C4-2B (cell line): ENCODE results near the gene ADGRF1.

Experiments
- H3K27ac ChIP-seq: fragments of 450-650 bp; 2 replicates; pipeline ENCODE4 v1.5.1; 2017
- ZFX ChIP-seq: fragments of 450-650 bp; IDR thresholded peaks from 2 replicates; pipeline ENCODE4 v1.6.1; 2017
- TF ChIP-seq, protein P1 (sequence below): fragments of 450-650 bp; conservative IDR thresholded peaks from 2 replicates; pipeline ENCODE4 v1.5.1; 2017; ENCODE audit warnings: mild to moderate bottlenecking

The ADGRF1 gene

DNA sequence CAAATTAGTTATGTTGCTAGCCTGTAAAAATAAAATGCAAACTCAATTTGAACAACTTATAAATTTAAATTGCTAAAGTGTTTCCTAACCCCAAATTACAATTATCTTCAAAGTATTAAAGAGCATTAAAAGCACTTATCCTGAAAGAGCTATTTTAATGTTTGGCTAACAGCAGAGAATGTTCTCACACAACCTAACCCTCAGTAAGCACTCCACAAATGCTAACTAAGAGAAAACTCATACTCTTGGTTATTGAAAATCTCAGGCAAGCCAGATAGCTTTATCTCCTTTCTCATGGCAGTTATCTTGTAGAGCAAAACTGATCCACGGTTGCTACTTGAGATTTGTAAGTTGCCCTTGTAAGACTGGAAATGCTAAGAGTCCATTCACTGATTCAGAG lies 30.5 kb upstream of the ADGRF1 start:
- no peak for TF ChIP-seq ZFX
- TF ChIP-seq, protein P1, sequence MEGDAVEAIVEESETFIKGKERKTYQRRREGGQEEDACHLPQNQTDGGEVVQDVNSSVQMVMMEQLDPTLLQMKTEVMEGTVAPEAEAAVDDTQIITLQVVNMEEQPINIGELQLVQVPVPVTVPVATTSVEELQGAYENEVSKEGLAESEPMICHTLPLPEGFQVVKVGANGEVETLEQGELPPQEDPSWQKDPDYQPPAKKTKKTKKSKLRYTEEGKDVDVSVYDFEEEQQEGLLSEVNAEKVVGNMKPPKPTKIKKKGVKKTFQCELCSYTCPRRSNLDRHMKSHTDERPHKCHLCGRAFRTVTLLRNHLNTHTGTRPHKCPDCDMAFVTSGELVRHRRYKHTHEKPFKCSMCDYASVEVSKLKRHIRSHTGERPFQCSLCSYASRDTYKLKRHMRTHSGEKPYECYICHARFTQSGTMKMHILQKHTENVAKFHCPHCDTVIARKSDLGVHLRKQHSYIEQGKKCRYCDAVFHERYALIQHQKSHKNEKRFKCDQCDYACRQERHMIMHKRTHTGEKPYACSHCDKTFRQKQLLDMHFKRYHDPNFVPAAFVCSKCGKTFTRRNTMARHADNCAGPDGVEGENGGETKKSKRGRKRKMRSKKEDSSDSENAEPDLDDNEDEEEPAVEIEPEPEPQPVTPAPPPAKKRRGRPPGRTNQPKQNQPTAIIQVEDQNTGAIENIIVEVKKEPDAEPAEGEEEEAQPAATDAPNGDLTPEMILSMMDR, result no peak
- H3K27ac ChIP-seq, result no peak overlapping the region

DNA sequence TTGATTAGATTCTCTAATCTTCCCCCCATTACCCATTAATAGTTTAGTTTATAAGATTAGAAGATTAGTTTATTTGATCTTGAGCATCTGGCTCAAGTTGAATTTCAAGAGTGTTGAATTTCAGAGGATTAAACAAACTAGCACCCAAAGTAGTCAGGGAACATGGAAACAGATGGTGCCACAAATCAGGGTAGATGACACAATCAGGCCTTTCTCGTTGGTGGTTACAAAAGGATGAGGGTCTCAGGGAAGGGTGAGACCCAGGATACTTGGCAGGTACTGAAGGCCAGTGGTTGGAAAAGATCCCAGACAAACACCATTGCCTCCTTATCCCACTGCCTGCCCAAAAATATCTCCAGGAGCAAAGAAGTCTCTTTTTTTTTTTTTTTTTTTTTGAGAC lies 29.5 kb upstream of the ADGRF1 start:
- no peak overlapping the region for H3K27ac ChIP-seq
- TF ChIP-seq, protein P1, result no peak
- no peak for TF ChIP-seq ZFX

DNA sequence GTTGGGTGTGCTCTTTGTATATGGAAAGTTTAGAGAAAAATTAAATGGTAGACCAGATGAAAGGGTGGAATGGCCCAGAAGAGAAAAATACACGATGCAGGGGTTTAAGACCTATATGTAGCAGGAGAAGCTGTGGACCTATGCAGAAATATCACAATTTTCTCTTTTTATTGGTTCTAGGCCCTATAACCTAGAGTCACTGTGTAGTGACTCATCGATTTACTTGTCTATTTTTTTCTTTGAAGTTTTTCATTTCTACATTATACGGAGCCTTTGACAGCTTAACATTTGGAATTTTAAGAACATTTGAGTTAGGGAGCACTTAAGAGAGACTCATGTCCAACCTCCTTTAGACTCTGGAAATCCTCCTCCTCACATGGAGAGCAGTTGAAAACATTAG lies 28.3 kb upstream of the ADGRF1 start:
- no peak overlapping the region for H3K27ac ChIP-seq
- TF ChIP-seq, protein P1, result no peak
- no peak for TF ChIP-seq ZFX

DNA sequence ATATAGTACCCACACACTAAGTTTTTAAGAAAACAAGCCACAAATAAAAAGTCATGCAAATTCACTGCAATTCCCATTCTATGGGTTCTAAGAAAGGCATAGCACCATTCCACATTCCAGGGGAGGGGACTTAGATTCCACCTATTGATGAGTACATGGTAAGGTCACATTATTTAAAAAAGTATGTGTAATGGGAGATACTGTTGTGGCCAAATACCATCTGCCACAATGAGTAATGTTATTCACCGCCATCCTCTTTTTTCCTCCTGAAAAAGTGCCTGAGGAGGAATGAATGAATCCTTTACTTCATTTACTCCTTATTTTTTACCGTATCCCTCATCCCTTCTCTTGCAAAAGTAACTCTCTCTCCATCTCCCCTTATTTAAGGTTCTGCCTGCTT lies 27.0 kb upstream of the ADGRF1 start:
- H3K27ac ChIP-seq, result no peak overlapping the region
- TF ChIP-seq ZFX, result no peak

DNA sequence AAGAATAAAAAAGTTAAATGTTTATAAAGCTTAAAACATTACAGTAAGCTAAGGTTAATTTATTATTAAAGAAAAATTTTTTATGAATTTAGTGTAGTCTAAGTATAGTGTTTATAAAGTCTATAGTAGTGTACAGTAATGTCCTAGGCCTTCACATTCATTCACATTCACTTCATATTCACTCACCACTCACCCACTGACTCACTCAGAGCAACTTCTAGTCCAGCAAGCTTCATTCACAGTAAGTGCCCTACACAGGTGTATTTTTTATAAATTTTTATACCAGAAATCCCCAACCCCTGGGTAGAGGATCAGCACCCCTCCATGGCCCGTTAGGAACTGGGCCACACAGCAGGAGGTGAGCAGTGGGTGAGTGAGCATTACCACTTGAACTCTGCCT lies 24.3 kb upstream of the ADGRF1 start:
- no peak overlapping the region for H3K27ac ChIP-seq
- TF ChIP-seq ZFX, result no peak
- TF ChIP-seq, protein P1, result no peak

DNA sequence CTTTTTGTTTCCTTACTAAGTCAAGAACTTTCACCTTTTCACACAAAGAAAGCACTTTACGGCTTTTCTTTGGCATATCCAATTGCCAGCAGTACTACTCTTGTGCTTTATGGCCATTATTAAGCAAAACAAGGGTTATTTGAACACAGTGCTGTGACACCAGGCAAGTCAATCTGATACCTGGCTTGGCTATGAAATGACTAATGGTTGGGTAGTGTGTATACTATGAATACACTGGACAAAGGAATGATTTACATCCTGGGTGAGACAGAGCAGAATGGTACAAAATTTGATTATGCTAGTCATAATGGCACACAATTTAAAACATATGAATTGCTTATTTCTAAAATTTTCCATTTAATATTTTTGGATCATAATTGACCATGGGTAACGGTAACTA lies 22.1 kb upstream of the ADGRF1 start:
- H3K27ac ChIP-seq, result no peak overlapping the region
- TF ChIP-seq ZFX, result no peak
- TF ChIP-seq, protein P1, result no peak

DNA sequence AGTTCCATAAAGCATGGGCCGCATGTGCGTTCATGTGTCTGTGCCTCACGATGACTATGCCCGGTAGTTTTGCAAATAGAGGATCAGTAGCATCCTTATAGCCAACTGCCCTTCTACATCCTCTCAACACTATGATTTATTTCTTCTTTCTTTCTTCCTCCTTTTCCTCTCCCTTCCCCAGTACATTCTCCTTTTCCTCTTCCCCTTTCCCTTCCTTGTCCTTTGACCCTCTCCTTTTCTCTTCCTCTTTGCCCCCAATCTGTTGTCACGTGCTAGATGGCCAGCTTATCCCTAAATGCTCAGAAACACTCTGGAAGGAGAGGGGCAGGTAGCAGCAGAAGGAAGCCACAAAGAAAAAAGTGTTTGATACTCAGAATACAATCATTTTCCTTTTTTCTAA lies 20.2 kb upstream of the ADGRF1 start:
- H3K27ac ChIP-seq, result no peak overlapping the region
- TF ChIP-seq, protein P1, result no peak
- TF ChIP-seq ZFX, result no peak

DNA sequence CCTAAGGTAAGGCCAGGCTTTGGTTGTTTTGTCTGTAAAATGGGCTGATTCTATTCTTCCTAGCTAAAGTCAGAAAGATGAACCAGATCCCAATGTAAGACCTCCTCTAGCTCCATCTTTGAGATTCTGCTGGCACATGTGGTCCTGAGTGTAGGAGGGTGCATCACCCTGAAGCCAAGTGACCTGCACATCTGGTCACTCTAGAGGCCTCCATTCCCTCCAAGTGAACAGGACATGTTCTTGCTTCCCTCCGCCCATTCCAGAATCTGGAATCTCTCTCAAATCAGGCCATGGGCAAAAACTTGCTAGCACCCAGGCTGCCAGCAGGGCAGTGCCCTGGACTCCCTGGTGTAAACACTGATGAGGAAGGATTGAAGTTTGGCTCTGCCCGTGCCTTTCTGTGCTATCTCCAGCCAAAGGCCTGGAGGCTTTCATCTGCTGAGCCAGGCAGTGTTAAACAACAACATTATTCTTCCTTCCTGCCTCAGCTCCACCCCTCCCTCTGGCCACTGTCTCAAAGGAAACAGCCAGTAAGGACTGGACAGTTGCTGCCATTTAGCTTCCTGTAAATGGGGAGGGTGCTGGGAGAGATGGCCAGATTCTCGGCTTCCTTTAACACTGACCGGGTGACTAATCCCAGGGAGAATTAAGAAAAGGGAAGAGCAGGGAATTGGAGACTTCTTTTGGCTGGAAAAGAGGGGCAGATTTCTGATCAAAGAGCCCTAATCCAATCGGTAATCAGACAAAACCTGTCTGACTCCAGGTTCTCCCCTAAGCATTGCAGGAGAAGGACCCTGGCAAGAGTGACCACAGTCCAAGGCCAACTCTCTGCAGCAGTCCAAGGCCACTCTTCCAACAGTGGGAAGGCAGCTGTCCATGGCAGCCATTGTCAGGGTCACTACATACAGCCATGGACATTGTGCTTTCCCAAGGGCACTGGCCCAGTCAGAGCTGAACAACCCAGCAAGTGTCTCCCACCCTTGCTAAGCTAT lies 19.5 kb upstream of the ADGRF1 start:
- no peak for TF ChIP-seq ZFX
- TF ChIP-seq, protein P1, result no peak
- H3K27ac ChIP-seq, result no peak overlapping the region
